ENCODE results near the gene ELOVL6. TPM values are rescaled to one million over a fixed set of nuclear protein-coding genes. Genes with fewer than 3 reads are reported as not detected.

The ELOVL6 gene
- total and polyA plus RNA-seq, 8 donors: 3.2 to 27.9 (median 4.4) TPM

DNA sequence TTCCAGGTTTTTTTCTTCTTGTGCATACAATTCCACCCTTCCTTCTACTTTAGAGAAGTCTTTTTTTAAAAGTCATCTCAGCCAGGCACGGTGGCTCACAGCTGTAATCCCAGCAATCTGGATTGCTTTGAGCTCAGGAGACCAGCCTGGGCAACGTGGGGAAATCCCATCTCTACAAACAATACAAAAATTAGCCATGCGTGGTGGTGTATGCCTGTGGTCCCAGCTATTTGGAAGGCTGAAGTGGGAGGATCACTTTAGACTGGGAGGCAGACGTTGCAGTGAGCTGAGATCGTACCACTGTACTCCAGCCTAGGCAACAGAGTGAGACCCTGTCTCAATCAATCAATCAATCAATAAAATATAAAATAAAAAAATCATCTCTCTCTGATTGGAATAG lies 14.8 kb downstream of the ELOVL6 start:
- 47 to 71% (median 59%) methylated on average over 5 of the region's 5 CpGs for WGBS, 5 donors
- intact Hi-C loops (cut with DNase I; ENCODE audit: low total_unique reads): no loop called here
- Histone ChIP-seq H3K4me1 (peaks cover 0 to 7% (median 1%) of the 10 kb centered on the region in 4 donors), H3K4me3 (no peak overlapping the region), H3K9me3 (no peaks in the 10 kb centered on the region), H3K27ac (no peak overlapping the region), H3K27me3 (no peaks in the 10 kb centered on the region), H3K36me3 (peaks cover 0 to under 1% (median 0%) of the 10 kb centered on the region in 4 donors)
- no peak for DNase-seq
- TF ChIP-seq POLR2A (IDR thresholded peaks at IDR 0.05) (no peak), EP300 (IDR thresholded peaks at IDR 0.05) (no peak), POLR2AphosphoS5 (IDR thresholded peaks at IDR 0.05) (no peak)
- TF ChIP-seq, protein P1, sequence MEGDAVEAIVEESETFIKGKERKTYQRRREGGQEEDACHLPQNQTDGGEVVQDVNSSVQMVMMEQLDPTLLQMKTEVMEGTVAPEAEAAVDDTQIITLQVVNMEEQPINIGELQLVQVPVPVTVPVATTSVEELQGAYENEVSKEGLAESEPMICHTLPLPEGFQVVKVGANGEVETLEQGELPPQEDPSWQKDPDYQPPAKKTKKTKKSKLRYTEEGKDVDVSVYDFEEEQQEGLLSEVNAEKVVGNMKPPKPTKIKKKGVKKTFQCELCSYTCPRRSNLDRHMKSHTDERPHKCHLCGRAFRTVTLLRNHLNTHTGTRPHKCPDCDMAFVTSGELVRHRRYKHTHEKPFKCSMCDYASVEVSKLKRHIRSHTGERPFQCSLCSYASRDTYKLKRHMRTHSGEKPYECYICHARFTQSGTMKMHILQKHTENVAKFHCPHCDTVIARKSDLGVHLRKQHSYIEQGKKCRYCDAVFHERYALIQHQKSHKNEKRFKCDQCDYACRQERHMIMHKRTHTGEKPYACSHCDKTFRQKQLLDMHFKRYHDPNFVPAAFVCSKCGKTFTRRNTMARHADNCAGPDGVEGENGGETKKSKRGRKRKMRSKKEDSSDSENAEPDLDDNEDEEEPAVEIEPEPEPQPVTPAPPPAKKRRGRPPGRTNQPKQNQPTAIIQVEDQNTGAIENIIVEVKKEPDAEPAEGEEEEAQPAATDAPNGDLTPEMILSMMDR (IDR thresholded peaks at IDR 0.05): no peak

DNA sequence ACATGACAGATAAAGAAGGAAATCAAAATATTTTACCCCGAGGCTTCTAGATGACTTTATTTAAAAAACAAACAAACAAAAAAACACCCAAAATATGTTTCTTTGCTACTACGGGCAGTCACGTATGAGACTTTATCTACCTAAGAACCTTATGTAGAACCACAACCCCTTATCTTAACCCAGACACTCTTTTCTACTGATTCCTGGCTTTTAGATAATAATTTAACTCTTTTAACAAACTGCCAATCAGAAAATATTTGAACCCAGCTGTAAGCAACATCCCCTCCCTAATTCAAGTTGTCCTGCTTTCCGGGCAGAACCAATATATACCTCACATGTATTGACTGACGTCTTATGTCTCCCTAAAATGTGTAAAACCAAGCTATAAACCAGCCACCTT lies 15.4 kb downstream of the ELOVL6 start:
- Histone ChIP-seq H3K27me3 (no peaks in the 10 kb centered on the region), H3K4me3 (no peak overlapping the region), H3K4me1 (peaks cover 0 to 7% (median 1%) of the 10 kb centered on the region in 4 donors), H3K9me3 (no peaks in the 10 kb centered on the region), H3K36me3 (peaks cover 0 to 6% (median 2%) of the 10 kb centered on the region in 4 donors), H3K27ac (no peak overlapping the region)
- DNase-seq: no peak
- TF ChIP-seq, protein P1 (IDR thresholded peaks at IDR 0.05): no peak
- TF ChIP-seq POLR2AphosphoS5 (IDR thresholded peaks at IDR 0.05) (no peak), POLR2A (IDR thresholded peaks at IDR 0.05) (no peak), EP300 (IDR thresholded peaks at IDR 0.05) (no peak)
- 66 to 84% (median 75%) methylated on average over 5 of the region's 5 CpGs for WGBS, 5 donors
- intact Hi-C loops (cut with DNase I; ENCODE audit: low total_unique reads): no loop called here

DNA sequence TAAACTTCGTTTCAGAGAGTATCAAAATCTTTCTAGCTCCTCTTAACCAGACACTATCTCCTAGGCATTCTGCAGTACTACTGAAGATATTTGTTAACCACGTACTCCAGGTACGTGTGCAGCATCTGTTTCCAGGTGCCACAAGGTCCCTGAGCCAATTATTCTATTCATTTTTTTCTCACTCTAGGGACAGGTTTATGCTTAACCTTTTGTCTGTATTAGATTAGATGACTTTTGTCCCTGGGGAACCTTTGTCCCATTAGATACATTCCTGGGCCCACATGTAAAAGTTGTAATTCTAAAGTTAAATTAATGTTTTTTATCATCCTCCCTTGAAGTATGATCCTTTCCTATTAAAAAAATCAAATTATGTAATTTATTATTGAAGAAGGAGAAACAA lies 16.5 kb downstream of the ELOVL6 start:
- Histone ChIP-seq H3K27me3 (no peaks in the 10 kb centered on the region), H3K9me3 (no peaks in the 10 kb centered on the region), H3K27ac (no peak overlapping the region), H3K36me3 (peaks cover 0 to 6% (median 3%) of the 10 kb centered on the region in 4 donors), H3K4me3 (no peak overlapping the region), H3K4me1 (peaks cover 0 to 7% (median 1%) of the 10 kb centered on the region in 4 donors)
- no peak for DNase-seq
- TF ChIP-seq EP300 (IDR thresholded peaks at IDR 0.05) (no peak), POLR2A (IDR thresholded peaks at IDR 0.05) (no peak), POLR2AphosphoS5 (IDR thresholded peaks at IDR 0.05) (no peak)
- TF ChIP-seq, protein P1 (IDR thresholded peaks at IDR 0.05): no peak
- intact Hi-C loops (cut with DNase I; ENCODE audit: low total_unique reads): no loop called here
- 50 to 79% (median 66%) methylated on average over 3 of the region's 3 CpGs for WGBS, 5 donors

DNA sequence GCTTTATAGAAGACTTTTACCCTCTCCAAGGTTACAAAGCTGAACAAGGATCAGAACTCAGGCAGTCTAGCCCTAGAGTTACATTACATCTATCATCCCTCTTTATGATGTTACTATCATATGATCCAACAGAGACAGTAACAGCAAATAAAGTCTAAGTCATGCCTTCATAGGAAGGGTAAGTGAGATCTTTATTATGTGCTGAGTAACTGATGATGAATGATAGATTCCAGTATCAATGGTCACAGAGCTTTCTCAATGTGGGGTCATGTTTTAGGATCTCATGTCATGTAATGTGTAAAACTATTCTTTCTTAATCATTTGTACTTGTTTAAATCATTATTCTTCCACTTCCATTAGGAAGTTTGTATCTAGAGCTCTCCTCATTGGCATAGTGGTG lies 22.8 kb downstream of the ELOVL6 start:
- DNase-seq: no peak
- H3K4me1 ChIP-seq: peaks cover 0 to 12% (median 0%) of the 10 kb centered on the region in 4 donors
- TF ChIP-seq POLR2A (IDR thresholded peaks at IDR 0.05) (no peak), EP300 (IDR thresholded peaks at IDR 0.05) (no peak), POLR2AphosphoS5 (IDR thresholded peaks at IDR 0.05) (no peak)
- TF ChIP-seq, protein P1 (IDR thresholded peaks at IDR 0.05): no peak
- H3K27ac ChIP-seq: no peak overlapping the region
- intact Hi-C loops (cut with DNase I; ENCODE audit: low total_unique reads): no loop called here
- H3K9me3 ChIP-seq: no peaks in the 10 kb centered on the region
- H3K27me3 ChIP-seq: no peaks in the 10 kb centered on the region
- no peak overlapping the region for H3K4me3 ChIP-seq
- peaks cover 0 to 6% (median 3%) of the 10 kb centered on the region in 4 donors for H3K36me3 ChIP-seq

All from stomach (tissue), 9 donors.